Gastrocnemius medialis (tissue), 4 donors: ENCODE results near the gene TENM3. TPM values are rescaled to one million over a fixed set of nuclear protein-coding genes. Genes with fewer than 3 reads are reported as not detected.

Source experiments
- ATAC-seq, 2 donors: fragments of 150-250 bp; one replicate each; pipeline ENCODE4 v1.9.1; 2016
- DNase-seq, 2 donors: peaks; one replicate each; pipeline ENCODE4 v3.0.0-alpha.2; 2019
- H3K27ac ChIP-seq, 4 donors: fragments of 200-600 bp; sonication (generic); 1 replicate in 1 of 4; 2 replicates in 3 of 4; pipeline ENCODE4 v1.5.1; 2016 to 2018; ENCODE audit warnings: mild to moderate bottlenecking in 2 of 4, moderate library complexity in 1 of 4
- H3K27me3 ChIP-seq, 3 donors: fragments of 200-600 bp; sonication (generic) in 2 of 3; 1 replicate in 1 of 3; 2 replicates in 2 of 3; pipeline versions ENCODE4 v1.5.1 to v1.6.0; 2016 to 2019; ENCODE audit warnings: mild to moderate bottlenecking in 1 of 3, moderate library complexity in 1 of 3
- H3K36me3 ChIP-seq, 2 donors: fragments of 200-600 bp; sonication (generic) in 1 of 2; one replicate each; pipeline ENCODE4 v1.5.1; 2017 to 2018
- H3K4me1 ChIP-seq, 2 donors: fragments of 200-600 bp; sonication (generic) in 1 of 2; one replicate each; pipeline ENCODE4 v1.5.1; 2016 to 2017; ENCODE audit warnings: mild to moderate bottlenecking in 2 of 2
- H3K4me3 ChIP-seq, 4 donors: fragments of 200-600 bp; sonication (generic) in 3 of 4; 1 replicate in 1 of 4; 2 replicates in 3 of 4; pipeline ENCODE4 v1.5.1; 2016 to 2019; ENCODE audit warnings: mild to moderate bottlenecking in 2 of 4
- H3K9me3 ChIP-seq, 3 donors: fragments of 200-600 bp; sonication (generic) in 2 of 3; 1 replicate in 1 of 3; 2 replicates in 2 of 3; pipeline ENCODE4 v1.5.1; 2016 to 2019
- POLR2A ChIP-seq, 2 donors: fragments of 450-650 bp; IDR thresholded peaks; one replicate each; pipeline ENCODE4 v1.6.1; 2017; ENCODE audit warnings: antibody characterized with exemption in 2 of 2, mild to moderate bottlenecking in 2 of 2, moderate library complexity in 2 of 2
- in situ Hi-C, 4 donors: fragments of 200-750 bp; cut with MboI; loops; one replicate each; pipeline versions ENCODE4 v1.15.0 to v1.8.0; 2017; ENCODE audit warnings: low sequenced_read_pairs in 4 of 4
- intact Hi-C: fragments of 100-400 bp; cut with DNase I; formaldehyde crosslinking; loops from one replicate; pipeline ENCODE4 v1.15.1; 2023; ENCODE audit warnings: low total_unique reads
- total RNA-seq, 4 donors: library from RNA; depleted of rRNA; stranded (reverse); fragments of >200 nt; gene quantifications; one replicate each; pipeline versions ENCODE4 v1.1.0 to v1.2.3, GENCODE V29; 2016
- TF ChIP-seq, protein P1 (sequence below), 5 experiments: fragments of 450-650 bp in 3 of 5; fragments of 200-600 bp in 2 of 5; sonication (generic) in 2 of 5; IDR thresholded peaks in 4 of 5; conservative IDR thresholded peaks in 1 of 5; 1 replicate in 4 of 5; 2 replicates in 1 of 5; pipeline ENCODE4 v1.5.1; 2016 to 2019; ENCODE audit warnings: antibody characterized with exemption in 5 of 5, mild to moderate bottlenecking in 3 of 5, moderate library complexity in 3 of 5

Gene TENM3
- total RNA-seq, 4 donors from 2014 or later: 8.3 to 16.2 (median 12.3) TPM

GRCh38 chr4:182562350-182562749 lies 319.1 kb downstream of the TENM3 start:
- intact Hi-C loops: no loop called here

DNA sequence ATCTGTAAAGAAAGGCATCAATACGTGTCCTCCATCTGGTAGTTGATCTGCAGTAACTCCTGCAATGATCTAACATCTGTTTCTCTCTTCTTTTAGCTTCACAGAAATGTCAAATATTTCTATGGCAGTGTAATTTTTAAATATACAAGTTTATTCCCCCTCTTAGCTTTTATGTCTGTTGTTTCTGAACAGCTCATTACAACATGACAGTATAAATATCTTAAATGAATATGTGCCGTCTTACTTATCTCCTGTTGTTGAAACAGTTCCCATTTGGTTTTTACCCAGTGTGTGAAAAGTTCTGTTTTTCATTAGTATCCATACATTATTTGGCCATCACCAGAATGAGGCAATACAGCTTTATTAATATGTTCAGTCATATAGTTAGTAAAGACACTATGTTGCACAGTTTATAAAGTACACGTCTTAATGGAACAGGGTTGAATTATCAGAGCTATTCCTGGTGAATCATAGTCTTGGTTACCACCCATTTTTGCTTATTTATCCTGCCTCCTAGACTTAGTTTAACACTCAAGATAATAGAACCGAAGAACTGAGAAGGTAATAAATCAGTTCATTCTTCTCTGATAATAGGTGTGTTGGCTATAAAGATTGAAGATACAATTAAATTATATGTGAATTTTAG lies 321.6 kb downstream of the TENM3 start:
- Histone ChIP-seq H3K27me3 (no peaks in the 10 kb centered on the region), H3K36me3 (no peaks in the 10 kb centered on the region), H3K4me3 (no peak overlapping the region), H3K27ac (no peak overlapping the region), H3K9me3 (no peaks in the 10 kb centered on the region), H3K4me1 (no peaks in the 10 kb centered on the region)
- in situ Hi-C loops (loop anchor here in 1 of 4 donors (25.0 kb wide), 1 partner anchor 103 kb away; no protein-coding TSS in a partner anchor), intact Hi-C loops (no loop called here)
- TF ChIP-seq POLR2A (IDR thresholded peaks at IDR 0.05): no peak
- TF ChIP-seq, protein P1, sequence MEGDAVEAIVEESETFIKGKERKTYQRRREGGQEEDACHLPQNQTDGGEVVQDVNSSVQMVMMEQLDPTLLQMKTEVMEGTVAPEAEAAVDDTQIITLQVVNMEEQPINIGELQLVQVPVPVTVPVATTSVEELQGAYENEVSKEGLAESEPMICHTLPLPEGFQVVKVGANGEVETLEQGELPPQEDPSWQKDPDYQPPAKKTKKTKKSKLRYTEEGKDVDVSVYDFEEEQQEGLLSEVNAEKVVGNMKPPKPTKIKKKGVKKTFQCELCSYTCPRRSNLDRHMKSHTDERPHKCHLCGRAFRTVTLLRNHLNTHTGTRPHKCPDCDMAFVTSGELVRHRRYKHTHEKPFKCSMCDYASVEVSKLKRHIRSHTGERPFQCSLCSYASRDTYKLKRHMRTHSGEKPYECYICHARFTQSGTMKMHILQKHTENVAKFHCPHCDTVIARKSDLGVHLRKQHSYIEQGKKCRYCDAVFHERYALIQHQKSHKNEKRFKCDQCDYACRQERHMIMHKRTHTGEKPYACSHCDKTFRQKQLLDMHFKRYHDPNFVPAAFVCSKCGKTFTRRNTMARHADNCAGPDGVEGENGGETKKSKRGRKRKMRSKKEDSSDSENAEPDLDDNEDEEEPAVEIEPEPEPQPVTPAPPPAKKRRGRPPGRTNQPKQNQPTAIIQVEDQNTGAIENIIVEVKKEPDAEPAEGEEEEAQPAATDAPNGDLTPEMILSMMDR (IDR thresholded peaks at IDR 0.05 in 4 of 5, conservative IDR thresholded peaks at IDR 0.05 in 1 of 5): no peak
- ATAC-seq (no peak), DNase-seq (no peak)

More at GRCh38 chr4:182562350-182562749, 319.1 kb downstream of the TENM3 start:
- in situ Hi-C loops: loop anchor here in 1 of 4 donors (25.0 kb wide), 1 partner anchor 100 kb away; no protein-coding TSS in a partner anchor
- no peaks in the 10 kb centered on the region for H3K4me1 ChIP-seq
- no peaks in the 10 kb centered on the region for H3K9me3 ChIP-seq
- no peak overlapping the region for H3K4me3 ChIP-seq
- no peaks in the 10 kb centered on the region for H3K27me3 ChIP-seq
- H3K36me3 ChIP-seq: no peaks in the 10 kb centered on the region
- no peak overlapping the region for H3K27ac ChIP-seq
- ATAC-seq (no peak), DNase-seq (no peak)
- no peak for TF ChIP-seq POLR2A (IDR thresholded peaks at IDR 0.05)
- TF ChIP-seq, protein P1 (IDR thresholded peaks at IDR 0.05 in 4 of 5, conservative IDR thresholded peaks at IDR 0.05 in 1 of 5): no peak

GRCh38 chr4:182567119-182567518 lies 323.9 kb downstream of the TENM3 start:
- intact Hi-C loops (no loop called here), in situ Hi-C loops (loop anchor here in 1 of 4 donors (25.0 kb wide), 1 partner anchor 105 kb away; no protein-coding TSS in a partner anchor)
- Histone ChIP-seq H3K27ac (no peak overlapping the region), H3K4me1 (no peaks in the 10 kb centered on the region), H3K4me3 (no peak overlapping the region), H3K27me3 (no peaks in the 10 kb centered on the region), H3K36me3 (no peaks in the 10 kb centered on the region), H3K9me3 (no peaks in the 10 kb centered on the region)
- DNase-seq (no peak), ATAC-seq (no peak)
- no peak for TF ChIP-seq POLR2A (IDR thresholded peaks at IDR 0.05)
- TF ChIP-seq, protein P1 (IDR thresholded peaks at IDR 0.05 in 4 of 5, conservative IDR thresholded peaks at IDR 0.05 in 1 of 5): no peak

DNA sequence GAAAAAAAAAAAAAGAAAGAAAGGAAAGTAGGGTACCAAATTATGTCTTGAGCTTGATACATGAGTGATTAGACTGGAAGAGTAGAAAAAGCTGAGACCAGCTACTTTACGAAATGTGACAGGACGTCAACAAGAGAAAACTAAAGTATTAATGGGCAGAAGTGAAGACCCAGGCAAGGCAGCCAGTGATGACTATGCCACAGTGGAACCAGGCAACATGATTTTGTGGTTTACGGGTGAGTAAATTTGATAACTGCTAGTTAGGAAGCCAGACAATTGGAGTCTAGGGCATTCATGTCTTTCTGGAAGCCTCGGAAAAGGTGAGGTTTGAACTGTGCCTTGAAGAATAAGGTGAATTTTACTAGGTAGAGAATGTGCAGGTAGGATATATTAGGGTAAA lies 326.4 kb downstream of the TENM3 start:
- intact Hi-C loops (no loop called here), in situ Hi-C loops (loop anchor here in 1 of 4 donors (25.0 kb wide), 1 partner anchor 107 kb away; no protein-coding TSS in a partner anchor)
- H3K27ac ChIP-seq: no peak overlapping the region
- H3K4me1 ChIP-seq: no peaks in the 10 kb centered on the region
- TF ChIP-seq, protein P1 (IDR thresholded peaks at IDR 0.05 in 4 of 5, conservative IDR thresholded peaks at IDR 0.05 in 1 of 5): no peak
- no peak for TF ChIP-seq POLR2A (IDR thresholded peaks at IDR 0.05)
- no peak overlapping the region for H3K4me3 ChIP-seq
- no peaks in the 10 kb centered on the region for H3K9me3 ChIP-seq
- no peaks in the 10 kb centered on the region for H3K27me3 ChIP-seq
- no peaks in the 10 kb centered on the region for H3K36me3 ChIP-seq
- no peak for DNase-seq
- no peak for ATAC-seq
